Esophagus squamous epithelium (tissue), 4 donors: ENCODE results near the gene TSPAN6.

Experiments
- POLR2A ChIP-seq, 4 donors: fragments of 450-650 bp; IDR thresholded peaks; one replicate each; pipeline ENCODE4 v1.6.1; 2017; ENCODE audit warnings: antibody characterized with exemption in 4 of 4, mild to moderate bottlenecking in 4 of 4, moderate library complexity in 3 of 4
- TF ChIP-seq, protein P1 (sequence below), 6 experiments: fragments of 450-650 bp in 4 of 6; fragments of 200-600 bp in 2 of 6; sonication (generic) in 2 of 6; IDR thresholded peaks; one replicate each; pipeline ENCODE4 v1.5.1; 2016 to 2019; ENCODE audit warnings: antibody characterized with exemption in 6 of 6, mild to moderate bottlenecking in 4 of 6, moderate library complexity in 4 of 6

DNA sequence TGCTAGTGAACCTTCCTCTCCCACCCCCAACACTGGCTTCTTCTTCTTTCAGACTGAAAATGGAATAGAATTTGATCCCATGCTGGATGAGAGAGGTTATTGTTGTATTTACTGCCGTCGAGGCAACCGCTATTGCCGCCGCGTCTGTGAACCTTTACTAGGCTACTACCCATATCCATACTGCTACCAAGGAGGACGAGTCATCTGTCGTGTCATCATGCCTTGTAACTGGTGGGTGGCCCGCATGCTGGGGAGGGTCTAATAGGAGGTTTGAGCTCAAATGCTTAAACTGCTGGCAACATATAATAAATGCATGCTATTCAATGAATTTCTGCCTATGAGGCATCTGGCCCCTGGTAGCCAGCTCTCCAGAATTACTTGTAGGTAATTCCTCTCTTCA is 37.1 kb downstream of the TSPAN6 start:
- TF ChIP-seq, protein P1, sequence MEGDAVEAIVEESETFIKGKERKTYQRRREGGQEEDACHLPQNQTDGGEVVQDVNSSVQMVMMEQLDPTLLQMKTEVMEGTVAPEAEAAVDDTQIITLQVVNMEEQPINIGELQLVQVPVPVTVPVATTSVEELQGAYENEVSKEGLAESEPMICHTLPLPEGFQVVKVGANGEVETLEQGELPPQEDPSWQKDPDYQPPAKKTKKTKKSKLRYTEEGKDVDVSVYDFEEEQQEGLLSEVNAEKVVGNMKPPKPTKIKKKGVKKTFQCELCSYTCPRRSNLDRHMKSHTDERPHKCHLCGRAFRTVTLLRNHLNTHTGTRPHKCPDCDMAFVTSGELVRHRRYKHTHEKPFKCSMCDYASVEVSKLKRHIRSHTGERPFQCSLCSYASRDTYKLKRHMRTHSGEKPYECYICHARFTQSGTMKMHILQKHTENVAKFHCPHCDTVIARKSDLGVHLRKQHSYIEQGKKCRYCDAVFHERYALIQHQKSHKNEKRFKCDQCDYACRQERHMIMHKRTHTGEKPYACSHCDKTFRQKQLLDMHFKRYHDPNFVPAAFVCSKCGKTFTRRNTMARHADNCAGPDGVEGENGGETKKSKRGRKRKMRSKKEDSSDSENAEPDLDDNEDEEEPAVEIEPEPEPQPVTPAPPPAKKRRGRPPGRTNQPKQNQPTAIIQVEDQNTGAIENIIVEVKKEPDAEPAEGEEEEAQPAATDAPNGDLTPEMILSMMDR (IDR thresholded peaks at IDR 0.05): no peak
- no peak for TF ChIP-seq POLR2A (IDR thresholded peaks at IDR 0.05)
